Gastrocnemius medialis (tissue), 4 donors: ENCODE results near the gene SYT1.

Source experiments
- POLR2A ChIP-seq, 2 donors: fragments of 450-650 bp; IDR thresholded peaks; one replicate each; pipeline ENCODE4 v1.6.1; 2017; ENCODE audit warnings: antibody characterized with exemption in 2 of 2, mild to moderate bottlenecking in 2 of 2, moderate library complexity in 2 of 2
- TF ChIP-seq, protein P1 (sequence below), 5 experiments: fragments of 450-650 bp in 3 of 5; fragments of 200-600 bp in 2 of 5; sonication (generic) in 2 of 5; IDR thresholded peaks in 4 of 5; conservative IDR thresholded peaks in 1 of 5; 1 replicate in 4 of 5; 2 replicates in 1 of 5; pipeline ENCODE4 v1.5.1; 2016 to 2019; ENCODE audit warnings: antibody characterized with exemption in 5 of 5, mild to moderate bottlenecking in 3 of 5, moderate library complexity in 3 of 5

DNA sequence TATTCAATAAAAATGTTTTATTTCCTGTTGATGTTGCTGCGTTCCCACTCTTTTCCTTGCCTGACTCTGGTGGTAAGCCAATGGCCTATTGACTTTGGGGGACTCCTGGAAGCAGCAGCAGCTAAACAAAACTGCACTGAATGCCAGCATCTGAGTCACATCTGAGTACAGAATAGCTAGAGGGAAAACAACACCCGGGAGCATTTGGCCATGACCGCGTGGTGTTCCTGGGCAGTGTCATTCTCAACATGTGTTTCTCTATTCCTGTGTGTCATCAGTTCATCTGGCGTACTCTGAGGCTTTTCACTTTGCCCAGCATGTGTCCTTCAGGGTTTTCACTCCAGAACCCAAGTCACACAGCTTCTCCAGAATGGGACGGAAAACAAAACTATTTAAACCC, 587.4 kb downstream of the SYT1 start:
- TF ChIP-seq, protein P1, sequence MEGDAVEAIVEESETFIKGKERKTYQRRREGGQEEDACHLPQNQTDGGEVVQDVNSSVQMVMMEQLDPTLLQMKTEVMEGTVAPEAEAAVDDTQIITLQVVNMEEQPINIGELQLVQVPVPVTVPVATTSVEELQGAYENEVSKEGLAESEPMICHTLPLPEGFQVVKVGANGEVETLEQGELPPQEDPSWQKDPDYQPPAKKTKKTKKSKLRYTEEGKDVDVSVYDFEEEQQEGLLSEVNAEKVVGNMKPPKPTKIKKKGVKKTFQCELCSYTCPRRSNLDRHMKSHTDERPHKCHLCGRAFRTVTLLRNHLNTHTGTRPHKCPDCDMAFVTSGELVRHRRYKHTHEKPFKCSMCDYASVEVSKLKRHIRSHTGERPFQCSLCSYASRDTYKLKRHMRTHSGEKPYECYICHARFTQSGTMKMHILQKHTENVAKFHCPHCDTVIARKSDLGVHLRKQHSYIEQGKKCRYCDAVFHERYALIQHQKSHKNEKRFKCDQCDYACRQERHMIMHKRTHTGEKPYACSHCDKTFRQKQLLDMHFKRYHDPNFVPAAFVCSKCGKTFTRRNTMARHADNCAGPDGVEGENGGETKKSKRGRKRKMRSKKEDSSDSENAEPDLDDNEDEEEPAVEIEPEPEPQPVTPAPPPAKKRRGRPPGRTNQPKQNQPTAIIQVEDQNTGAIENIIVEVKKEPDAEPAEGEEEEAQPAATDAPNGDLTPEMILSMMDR (IDR thresholded peaks at IDR 0.05 in 4 of 5, conservative IDR thresholded peaks at IDR 0.05 in 1 of 5), result no peak
- no peak for TF ChIP-seq POLR2A (IDR thresholded peaks at IDR 0.05)
